HepG2 (cell line): Measurements from ENCODE around the gene NELFB. TPM values are rescaled to one million over a fixed set of nuclear protein-coding genes. Genes with fewer than 3 reads are reported as not detected.
A peak's percentile ranks its signal among the peaks of the same experiment; 100 is the strongest.

Source experiments
- AFF4 ChIP-seq: sonication (generic); formaldehyde crosslinking; IDR thresholded peaks from 2 replicates; pipeline ENCODE4 v1.4.0; 2020; ENCODE audit warnings: missing genetic modification reagents
- CBFB ChIP-seq: sonication (generic); formaldehyde crosslinking; IDR thresholded peaks from 2 replicates; pipeline ENCODE4 v1.4.0; 2020; ENCODE audit warnings: missing genetic modification reagents
- DZIP1 ChIP-seq: sonication (generic); formaldehyde crosslinking; IDR thresholded peaks from 2 replicates; pipeline ENCODE4 v1.5.0; 2020; ENCODE audit warnings: mild to moderate bottlenecking, missing genetic modification reagents
- HNRNPUL1 ChIP-seq: fragments of 200-400 bp; formaldehyde crosslinking; IDR thresholded peaks from 2 replicates; pipeline ENCODE4 v1.6.1; 2017; ENCODE audit warnings: low read depth, mild to moderate bottlenecking, low read length, moderate library complexity
- LCORL ChIP-seq, 2 experiments: fragments of 450-650 bp in 1 of 2; sonication (generic) in 1 of 2; formaldehyde crosslinking in 1 of 2; IDR thresholded peaks; 2 replicates each; pipeline versions ENCODE4 v1.5.0 to v1.6.1; 2017 to 2020; ENCODE audit warnings: antibody characterized with exemption in 1 of 2, missing genetic modification reagents in 1 of 2
- MTERF4 ChIP-seq: sonication (generic); formaldehyde crosslinking; IDR thresholded peaks from 2 replicates; pipeline ENCODE4 v1.8.0; 2023; ENCODE audit warnings: mild to moderate bottlenecking, missing genetic modification reagents
- REPIN1 ChIP-seq: sonication (generic); formaldehyde crosslinking; IDR thresholded peaks from 2 replicates; pipeline ENCODE4 v1.8.0; 2022; ENCODE audit warnings: missing genetic modification reagents, low read depth, mild to moderate bottlenecking, borderline replicate concordance
- SIX4 ChIP-seq: sonication (generic); formaldehyde crosslinking; IDR thresholded peaks from 2 replicates; pipeline ENCODE4 v1.4.0; 2020; ENCODE audit warnings: missing genetic modification reagents
- SMARCE1 ChIP-seq: fragments of 450-650 bp; IDR thresholded peaks from 2 replicates; pipeline ENCODE4 v1.6.1; 2017; ENCODE audit warnings: borderline replicate concordance
- ZFP36L2 ChIP-seq: sonication (generic); formaldehyde crosslinking; IDR thresholded peaks from 2 replicates; pipeline ENCODE4 v1.4.0; 2020; ENCODE audit warnings: missing genetic modification reagents
- ZNF256 ChIP-seq: sonication (generic); formaldehyde crosslinking; conservative IDR thresholded peaks from 2 replicates; pipeline ENCODE4 v1.4.0; 2020; ENCODE audit warnings: missing genetic modification reagents
- ZNF280D ChIP-seq: sonication (generic); formaldehyde crosslinking; IDR thresholded peaks from 2 replicates; pipeline ENCODE4 v1.5.1; 2020; ENCODE audit warnings: mild to moderate bottlenecking, missing genetic modification reagents
- ZNF431 ChIP-seq: sonication (generic); formaldehyde crosslinking; IDR thresholded peaks from 2 replicates; pipeline ENCODE4 v1.9.0; 2022; ENCODE audit warnings: missing genetic modification reagents, low read depth, mild to moderate bottlenecking, borderline replicate concordance
- ZNF563 ChIP-seq: sonication (generic); formaldehyde crosslinking; IDR thresholded peaks from 2 replicates; pipeline ENCODE4 v1.8.0; 2022; ENCODE audit warnings: mild to moderate bottlenecking, moderate library complexity, missing genetic modification reagents
- ZNF839 ChIP-seq: sonication (generic); formaldehyde crosslinking; IDR thresholded peaks from 2 replicates; pipeline ENCODE4 v1.4.0; 2020; ENCODE audit warnings: missing genetic modification reagents, mild to moderate bottlenecking, borderline replicate concordance
- polyA plus RNA-seq, 8 experiments: library from polyadenylated mRNA; depleted of rRNA in 3 of 8; stranded (reverse) in 7 of 8; unstranded in 1 of 8; fragments of >200 nt; fragmentation: Illumina TruSeq in 4 of 8; extraction: Trizol in 4 of 8; gene quantifications; 2 replicates each; pipeline versions ENCODE4 v1.2.1 to v1.2.3, GENCODE V29; 2011 to 2016; ENCODE audit warnings: low read depth in 4 of 8, missing spikeins in 1 of 8, mixed read lengths in 1 of 8; ENCODE audit not compliant: insufficient read depth in 1 of 8
- total RNA-seq, 5 experiments: library from RNA; depleted of rRNA; stranded (reverse); fragments of >200 nt; fragmentation: Illumina TruSeq; extraction: Trizol; gene quantifications; 2 replicates each; pipeline ENCODE4 v1.2.3, GENCODE V29; 2016; ENCODE audit warnings: low read depth in 1 of 5

The NELFB gene
- total and polyA plus RNA-seq, 2 of the 13 experiments (the other 11 are each of a cell fraction or from before 2014, with no cell fraction given) = 26.5 to 45.8 TPM

GRCh38 chr9:137222190-137223077 lies 32.7 kb upstream of the NELFB start, which contains the start of gene RNF208 (continued):
- no peak for TF ChIP-seq AFF4 (CRISPR knock-in tag)
- TF ChIP-seq ZNF431 (CRISPR knock-in tag) = no peak
- no peak for TF ChIP-seq ZNF256
- TF ChIP-seq MTERF4 (CRISPR knock-in tag) = peak; percentile 57; the same call in 1 of the 2 replicates
- TF ChIP-seq ZNF280D = no peak
- TF ChIP-seq SIX4 = no peak
- TF ChIP-seq HNRNPUL1 = no peak
- 0 out of 2 replicates have a peak, but pooled peaks have one; percentile 29 for TF ChIP-seq REPIN1 (CRISPR knock-in tag)
- no peak for TF ChIP-seq ZFP36L2 (CRISPR knock-in tag)
- no peak for TF ChIP-seq SMARCE1
- peak; percentile 62; the same call in 1 of the 2 replicates for TF ChIP-seq ZNF563 (CRISPR knock-in tag)
- no peak for TF ChIP-seq LCORL (IDR thresholded peaks at IDR 0.05)
- peak; percentile 40; the same call in 1 of the 2 replicates for TF ChIP-seq LCORL (CRISPR knock-in tag; IDR thresholded peaks at IDR 0.05)
- TF ChIP-seq DZIP1 = no peak
- 0 out of 2 replicates have a peak, but pooled peaks have one; percentile 24 for TF ChIP-seq ZNF839 (CRISPR knock-in tag)
- 0 out of 2 replicates have a peak, but pooled peaks have one; percentile 18 for TF ChIP-seq CBFB (CRISPR knock-in tag)
